HepG2 (cell line): ENCODE measurements around the gene NUP62. TPM values are rescaled to one million over a fixed set of nuclear protein-coding genes. Genes with fewer than 3 reads are reported as not detected.

ENCODE experiments used
- CBX2 ChIP-seq, 2 experiments: fragments of 200-600 bp in 1 of 2; sonication (generic); formaldehyde crosslinking in 1 of 2; IDR thresholded peaks; 2 replicates each; pipeline versions ENCODE4 v1.7.0 to v1.8.1; 2018 to 2022; ENCODE audit warnings: low read depth in 2 of 2, low read length in 1 of 2, mild to moderate bottlenecking in 1 of 2, missing genetic modification reagents in 1 of 2
- FOXJ3 ChIP-seq: sonication (generic); formaldehyde crosslinking; IDR thresholded peaks from 2 replicates; pipeline ENCODE4 v1.4.0; 2020; ENCODE audit warnings: missing genetic modification reagents, mild to moderate bottlenecking, borderline replicate concordance
- GMEB2 ChIP-seq: IDR thresholded peaks from 2 replicates; pipeline ENCODE4 v1.6.1; 2016; ENCODE audit warnings: missing biosample characterization, missing genetic modification reagents, low read depth
- GTF2F1 ChIP-seq: fragments of 150-350 bp; IDR thresholded peaks from 2 replicates; pipeline ENCODE4 v1.6.1; 2014; ENCODE audit warnings: low read length
- HMG20B ChIP-seq: conservative IDR thresholded peaks from 2 replicates; pipeline ENCODE4 v1.6.1; 2016; ENCODE audit warnings: missing genetic modification reagents, missing compliant biosample characterization
- MLLT10 ChIP-seq: sonication (generic); formaldehyde crosslinking; IDR thresholded peaks from 2 replicates; pipeline ENCODE4 v1.4.0; 2020; ENCODE audit warnings: missing genetic modification reagents
- NR1H2 ChIP-seq: sonication (generic); formaldehyde crosslinking; IDR thresholded peaks from 2 replicates; pipeline ENCODE4 v1.8.1; 2022; ENCODE audit warnings: low read depth, missing genetic modification reagents, borderline replicate concordance
- PAF1 ChIP-seq: IDR thresholded peaks from 2 replicates; pipeline ENCODE4 v1.6.1; 2016; ENCODE audit warnings: missing genetic modification reagents, missing compliant biosample characterization
- THYN1 ChIP-seq: sonication (generic); formaldehyde crosslinking; IDR thresholded peaks from 2 replicates; pipeline ENCODE4 v1.8.1; 2023; ENCODE audit warnings: low read depth, mild to moderate bottlenecking, moderate library complexity, missing genetic modification reagents, borderline replicate concordance
- TIGD3 ChIP-seq: sonication (generic); formaldehyde crosslinking; IDR thresholded peaks from 2 replicates; pipeline ENCODE4 v1.5.1; 2020; ENCODE audit warnings: mild to moderate bottlenecking, missing genetic modification reagents, borderline replicate concordance
- TOE1 ChIP-seq: sonication (generic); formaldehyde crosslinking; IDR thresholded peaks from 2 replicates; pipeline ENCODE4 v1.4.0; 2020; ENCODE audit warnings: mild to moderate bottlenecking, missing genetic modification reagents
- ZKSCAN1 ChIP-seq: fragments of 150-350 bp; IDR thresholded peaks from 2 replicates; pipeline ENCODE4 v1.6.1; 2014; ENCODE audit warnings: low read length
- ZNF24 ChIP-seq: fragments of 450-650 bp; IDR thresholded peaks from 2 replicates; pipeline ENCODE4 v1.6.1; 2017; ENCODE audit warnings: antibody characterized with exemption, mild to moderate bottlenecking
- ZNF414 ChIP-seq: sonication (generic); formaldehyde crosslinking; IDR thresholded peaks from 2 replicates; pipeline ENCODE4 v1.5.0; 2020; ENCODE audit warnings: missing genetic modification reagents
- ZNF441 ChIP-seq: sonication (generic); formaldehyde crosslinking; IDR thresholded peaks from 2 replicates; pipeline ENCODE4 v1.7.0; 2021; ENCODE audit warnings: missing genetic modification reagents, borderline replicate concordance
- ZNF557 ChIP-seq: sonication (generic); formaldehyde crosslinking; IDR thresholded peaks from 2 replicates; pipeline ENCODE4 v1.4.0; 2020; ENCODE audit warnings: missing genetic modification reagents
- ZNF75D ChIP-seq: sonication (generic); formaldehyde crosslinking; IDR thresholded peaks from 2 replicates; pipeline ENCODE4 v1.8.1; 2023; ENCODE audit warnings: missing genetic modification reagents, mild to moderate bottlenecking, borderline replicate concordance
- ZNF878 ChIP-seq: sonication (generic); formaldehyde crosslinking; IDR thresholded peaks from 2 replicates; pipeline ENCODE4 v1.8.1; 2023; ENCODE audit warnings: mild to moderate bottlenecking, missing genetic modification reagents, moderate library complexity
- polyA plus RNA-seq, 8 experiments: library from polyadenylated mRNA; depleted of rRNA in 3 of 8; stranded (reverse) in 7 of 8; unstranded in 1 of 8; fragments of >200 nt; fragmentation: Illumina TruSeq in 4 of 8; extraction: Trizol in 4 of 8; gene quantifications; 2 replicates each; pipeline versions ENCODE4 v1.2.1 to v1.2.3, GENCODE V29; 2011 to 2016; ENCODE audit warnings: low read depth in 4 of 8, missing spikeins in 1 of 8, mixed read lengths in 1 of 8; ENCODE audit not compliant: insufficient read depth in 1 of 8
- total RNA-seq, 5 experiments: library from RNA; depleted of rRNA; stranded (reverse); fragments of >200 nt; fragmentation: Illumina TruSeq; extraction: Trizol; gene quantifications; 2 replicates each; pipeline ENCODE4 v1.2.3, GENCODE V29; 2016; ENCODE audit warnings: low read depth in 1 of 5
- TF ChIP-seq, protein P1 (sequence below): sonication (generic); formaldehyde crosslinking; IDR thresholded peaks from 2 replicates; pipeline ENCODE4 v1.8.0; 2022; ENCODE audit warnings: mild to moderate bottlenecking, missing genetic modification reagents, borderline replicate concordance
- TF ChIP-seq, protein P2 (sequence below): sonication (generic); formaldehyde crosslinking; conservative IDR thresholded peaks from 2 replicates; pipeline ENCODE4 v1.8.0; 2022; ENCODE audit warnings: low read depth, missing genetic modification reagents

NUP62 gene
- total and polyA plus RNA-seq, 2 of the 13 experiments (the other 11 are each of a cell fraction or from before 2014, with no cell fraction given) = 16.5 to 41.5 TPM

DNA sequence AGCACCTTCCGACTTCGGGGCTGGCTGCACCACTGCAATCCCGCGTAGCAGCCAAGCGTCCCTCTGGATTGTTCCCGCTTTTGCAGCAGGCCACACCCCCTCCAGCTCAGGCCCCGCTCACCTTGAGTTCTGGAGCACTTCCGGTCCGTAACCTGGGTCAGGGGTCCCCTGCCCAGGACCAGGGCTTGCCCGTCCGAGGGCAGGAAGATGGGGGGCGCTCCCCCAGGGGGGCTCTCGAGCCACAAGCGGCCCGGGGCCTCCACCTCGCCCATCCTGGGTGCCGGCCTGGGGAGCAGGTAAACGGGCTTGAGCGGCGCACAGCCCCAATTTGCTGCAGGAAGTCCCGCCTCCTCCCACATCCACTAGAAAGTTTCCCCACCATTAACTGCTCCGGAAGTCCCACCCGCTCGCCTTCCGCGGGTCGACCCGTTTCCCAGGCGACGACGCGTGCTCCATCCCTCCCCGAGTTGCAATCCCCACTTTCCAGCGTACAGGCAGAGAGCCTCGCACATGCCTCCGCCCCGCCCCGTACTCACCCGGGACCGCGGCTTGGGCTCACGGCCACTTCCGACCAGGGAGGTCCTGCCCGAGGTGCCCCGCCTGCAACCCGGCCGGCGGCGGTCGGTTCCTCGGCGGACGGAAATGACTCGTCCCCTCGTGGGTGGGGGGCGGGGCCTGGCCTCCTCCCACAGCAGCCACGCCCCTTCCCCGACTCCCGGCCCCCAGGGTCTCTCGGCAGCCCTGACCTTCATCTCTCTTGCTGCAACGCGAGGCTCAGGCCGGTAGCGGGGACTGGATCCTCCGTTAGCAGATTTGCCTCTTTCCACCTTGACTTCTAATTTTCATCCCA is 62.1 kb downstream of the NUP62 start, which contains the start of gene PNKP (continued):
- no peak for TF ChIP-seq CBX2 (IDR thresholded peaks at IDR 0.05; ENCODE audit: low read depth, low read length)
- TF ChIP-seq CBX2 (CRISPR knock-in tag; IDR thresholded peaks at IDR 0.05; ENCODE audit: low read depth) = no peak
- TF ChIP-seq GTF2F1 = no peak
- no peak for TF ChIP-seq THYN1 (CRISPR knock-in tag)
- no peak for TF ChIP-seq FOXJ3 (CRISPR knock-in tag)
- TF ChIP-seq, protein P1, sequence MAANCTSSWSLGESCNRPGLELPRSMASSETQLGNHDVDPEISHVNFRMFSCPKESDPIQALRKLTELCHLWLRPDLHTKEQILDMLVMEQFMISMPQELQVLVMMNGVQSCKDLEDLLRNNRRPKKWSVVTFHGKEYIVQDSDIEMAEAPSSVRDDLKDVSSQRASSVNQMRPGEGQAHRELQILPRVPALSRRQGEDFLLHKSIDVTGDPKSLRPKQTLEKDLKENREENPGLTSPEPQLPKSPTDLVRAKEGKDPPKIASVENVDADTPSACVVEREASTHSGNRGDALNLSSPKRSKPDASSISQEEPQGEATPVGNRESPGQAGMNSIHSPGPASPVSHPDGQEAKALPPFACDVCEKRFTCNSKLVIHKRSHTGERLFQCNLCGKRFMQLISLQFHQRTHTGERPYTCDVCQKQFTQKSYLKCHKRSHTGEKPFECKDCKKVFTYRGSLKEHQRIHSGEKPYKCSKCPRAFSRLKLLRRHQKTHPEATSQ (CRISPR knock-in tag) = no peak
- TF ChIP-seq ZNF414 (CRISPR knock-in tag) = peak; percentile 21; the same call in 1 of the 2 replicates
- no peak for TF ChIP-seq PAF1
- no peak for TF ChIP-seq ZNF24
- TF ChIP-seq, protein P2, sequence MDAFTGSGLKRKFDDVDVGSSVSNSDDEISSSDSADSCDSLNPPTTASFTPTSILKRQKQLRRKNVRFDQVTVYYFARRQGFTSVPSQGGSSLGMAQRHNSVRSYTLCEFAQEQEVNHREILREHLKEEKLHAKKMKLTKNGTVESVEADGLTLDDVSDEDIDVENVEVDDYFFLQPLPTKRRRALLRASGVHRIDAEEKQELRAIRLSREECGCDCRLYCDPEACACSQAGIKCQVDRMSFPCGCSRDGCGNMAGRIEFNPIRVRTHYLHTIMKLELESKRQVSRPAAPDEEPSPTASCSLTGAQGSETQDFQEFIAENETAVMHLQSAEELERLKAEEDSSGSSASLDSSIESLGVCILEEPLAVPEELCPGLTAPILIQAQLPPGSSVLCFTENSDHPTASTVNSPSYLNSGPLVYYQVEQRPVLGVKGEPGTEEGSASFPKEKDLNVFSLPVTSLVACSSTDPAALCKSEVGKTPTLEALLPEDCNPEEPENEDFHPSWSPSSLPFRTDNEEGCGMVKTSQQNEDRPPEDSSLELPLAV (CRISPR knock-in tag) = no peak
- TF ChIP-seq ZNF441 (CRISPR knock-in tag) = no peak
- no peak for TF ChIP-seq ZKSCAN1
- 0 out of 2 replicates have a peak, but pooled peaks have one; percentile 38 for TF ChIP-seq TIGD3 (CRISPR knock-in tag)
- no peak for TF ChIP-seq MLLT10
- no peak for TF ChIP-seq ZNF557 (CRISPR knock-in tag)
- TF ChIP-seq ZNF878 (CRISPR knock-in tag) = no peak
- peak; percentile 21; the same call in 1 of the 2 replicates for TF ChIP-seq HMG20B (CRISPR knock-in tag)
- TF ChIP-seq TOE1 (CRISPR knock-in tag) = no peak
- TF ChIP-seq GMEB2 (CRISPR knock-in tag) = no peak
- peak; percentile 40; the same call in 1 of the 2 replicates for TF ChIP-seq ZNF75D
- no peak for TF ChIP-seq NR1H2 (CRISPR knock-in tag)
